Activated T-cell treated with anti-CD3 and anti-CD28 coated beads, Interleukin-2, amount 50 U/mL, for 48 hours (primary cell): Measurements from ENCODE around the gene NKAIN4.
"Not testable (repeated sequence)": the region's sequence is repeated elsewhere in the genome, so short reads cannot be mapped to it uniquely, and the experiment has no call there.

Experiments used
- DNase-seq, 2 experiments: peaks; one replicate each; pipeline ENCODE4 v3.0.0-alpha.2; 2020

Gene NKAIN4

GRCh38 chr20:63254606-63255384 is 532 bp upstream of the NKAIN4 start:
- no peak for DNase-seq

DNA sequence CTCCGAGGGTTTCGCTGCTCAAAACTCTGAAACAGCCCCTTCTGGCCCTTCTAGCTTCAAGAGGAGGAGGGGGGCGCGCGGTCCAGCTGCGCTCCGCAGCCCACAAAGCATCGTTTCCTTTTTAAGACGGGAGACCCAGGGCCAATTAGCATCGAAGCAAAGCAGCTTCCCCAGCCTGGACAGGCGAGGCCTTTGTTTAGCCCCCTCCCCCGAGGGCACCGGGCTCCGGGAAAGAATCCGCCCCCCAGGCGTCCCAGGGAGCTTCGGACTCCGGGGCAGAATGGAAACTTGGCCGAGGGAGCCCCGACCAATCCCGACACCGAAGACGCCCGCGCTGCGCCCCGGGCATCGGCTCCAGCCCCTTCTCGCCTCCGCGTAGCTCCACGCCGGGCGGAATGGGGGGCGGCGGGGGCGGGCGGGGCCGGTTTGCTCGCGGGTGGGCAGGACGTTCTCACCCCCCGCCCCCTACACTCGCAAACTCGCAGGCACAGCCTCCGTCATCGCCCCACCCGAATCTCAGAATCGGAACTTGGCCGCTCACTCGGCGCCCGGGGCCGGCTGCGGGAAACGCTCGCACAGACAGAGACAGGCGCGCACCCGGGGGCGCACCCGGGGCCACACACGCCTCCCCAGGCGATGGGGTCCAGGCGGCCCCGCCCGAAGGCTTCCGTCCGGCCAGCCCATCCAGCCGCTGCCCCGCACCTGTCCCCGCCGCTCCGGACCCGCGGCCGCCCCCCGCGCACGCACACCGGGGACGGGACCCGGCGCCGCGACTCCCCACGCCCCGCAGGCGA is 628 bp downstream of the NKAIN4 start:
- DNase-seq, result no peak

GRCh38 chr20:63253065-63253437 is 1.2 kb downstream of the NKAIN4 start:
- DNase-seq, result no peak

DNA sequence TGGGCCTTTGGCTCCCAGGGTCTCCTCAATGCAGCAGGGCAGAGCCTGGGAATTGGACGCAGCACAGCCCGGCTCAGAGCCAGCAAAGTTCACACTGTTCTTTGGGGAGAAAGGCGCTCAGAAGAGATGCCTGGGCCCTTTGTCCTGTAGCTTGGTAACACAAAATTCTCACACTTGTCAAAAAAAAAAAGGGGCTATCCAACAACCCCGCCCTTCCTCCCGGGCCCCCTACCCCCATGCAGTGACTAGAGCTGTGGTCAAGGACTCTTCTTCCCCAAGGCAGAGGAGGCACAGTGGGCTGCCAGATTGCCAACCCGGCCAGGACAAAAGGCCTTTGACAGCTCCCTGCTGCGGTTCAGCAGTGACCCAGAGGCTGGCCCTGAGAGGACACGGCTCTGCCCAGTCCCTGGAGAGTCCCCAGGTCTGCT is 2.0 kb downstream of the NKAIN4 start:
- DNase-seq, result no peak

- DNase-seq, result not testable (repeated sequence)
Observed at GRCh38 chr20:63251350-63251749, 2.9 kb downstream of the NKAIN4 start.

DNA sequence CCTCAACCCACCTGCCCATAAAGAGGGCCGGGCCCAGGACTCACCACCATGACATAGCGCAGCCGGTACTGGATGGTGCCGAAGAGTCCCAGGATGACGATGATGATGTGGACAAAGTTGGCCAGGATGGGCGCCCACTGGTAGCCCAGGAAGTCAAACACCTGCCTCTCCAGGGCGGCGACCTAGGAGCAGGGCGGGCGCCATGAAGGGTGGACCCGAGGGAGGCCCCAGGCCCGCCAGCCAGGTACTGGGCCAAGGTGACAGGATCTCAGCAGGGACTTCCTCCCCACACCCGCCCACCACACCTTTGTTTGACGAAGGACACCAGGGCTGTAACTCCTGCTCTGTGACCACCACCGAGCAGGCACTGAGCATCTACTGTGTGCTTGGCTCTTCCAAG is 4.4 kb downstream of the NKAIN4 start:
- no peak for DNase-seq

DNA sequence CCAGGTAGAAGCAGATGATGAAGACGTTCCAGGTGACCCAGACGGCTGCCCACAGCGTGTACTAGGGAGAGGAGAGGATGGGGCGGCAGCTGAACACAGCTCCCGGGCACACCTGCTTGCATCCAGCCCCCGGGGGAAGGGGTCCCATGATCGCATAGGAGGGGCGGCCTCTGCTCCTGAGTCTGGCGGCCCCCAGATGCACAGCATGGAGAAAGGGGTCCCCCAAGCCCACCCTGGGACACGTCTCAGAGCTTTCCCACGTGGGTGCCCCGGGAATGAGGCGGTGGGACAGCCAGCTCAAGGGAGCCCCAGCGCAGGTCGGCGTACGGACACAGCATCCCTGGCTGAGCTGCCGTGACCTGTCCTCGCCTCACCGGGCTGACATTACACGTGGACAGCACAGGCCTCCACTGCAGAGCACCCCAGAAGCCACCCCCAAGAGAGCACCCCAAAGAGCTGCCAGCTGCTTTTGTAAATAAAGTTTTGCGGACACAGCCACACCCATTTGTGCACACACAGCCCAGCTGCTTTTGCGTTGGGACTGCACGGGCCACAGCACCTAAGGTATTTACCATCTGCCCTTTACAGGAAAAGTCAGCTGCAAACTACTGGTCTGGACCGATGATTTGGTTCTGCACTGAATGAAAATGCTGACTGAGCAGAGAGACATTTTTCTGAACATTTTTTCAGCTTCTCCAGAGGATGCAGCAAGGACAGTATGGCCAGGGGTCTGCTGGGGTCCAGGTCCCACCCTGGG is 5.2 kb downstream of the NKAIN4 start:
- DNase-seq, result no peak

- DNase-seq, result no peak
Observed at GRCh38 chr20:63247671-63248228, 6.5 kb downstream of the NKAIN4 start.

DNA sequence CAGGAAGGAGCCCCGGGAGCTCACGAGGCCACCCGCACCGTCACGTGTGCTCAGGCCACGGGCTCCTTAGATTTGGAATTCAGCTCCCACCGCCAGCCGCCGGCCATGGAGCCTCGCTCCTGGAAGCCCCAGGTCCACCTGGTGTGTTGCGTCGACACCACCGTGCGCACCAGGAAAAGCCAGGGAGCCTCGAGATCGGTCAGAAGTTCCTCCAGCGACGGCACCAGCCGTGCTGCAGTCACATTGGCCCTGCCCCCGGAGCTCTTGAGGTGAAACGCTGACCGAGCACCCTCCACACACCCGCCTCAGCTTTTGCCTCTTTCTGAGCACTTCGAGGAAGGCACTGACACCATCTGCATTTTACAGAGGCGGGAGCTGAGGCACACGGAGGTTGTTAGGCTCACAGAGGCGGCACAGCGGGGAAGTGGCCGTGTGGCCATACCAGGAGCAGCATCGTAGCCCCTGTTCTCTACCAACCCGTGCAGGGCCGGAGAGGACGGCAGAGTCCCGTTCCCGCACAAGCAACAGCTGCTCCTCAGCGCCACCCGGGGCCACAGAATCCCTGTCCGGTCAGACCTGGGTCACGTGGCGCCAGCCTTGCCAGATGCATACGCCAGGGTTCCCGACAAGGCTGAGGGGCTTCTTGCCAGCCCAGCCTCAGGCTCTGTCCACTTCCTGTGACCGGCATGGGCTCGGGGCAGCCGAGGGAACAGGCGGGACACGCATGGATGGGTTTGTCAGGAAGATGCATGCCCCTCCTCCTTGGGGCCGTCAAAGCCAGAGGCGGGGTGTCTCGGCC is 7.6 kb downstream of the NKAIN4 start:
- no peak for DNase-seq

- DNase-seq, result no peak
Observed at GRCh38 chr20:63244468-63244867, 9.8 kb downstream of the NKAIN4 start.

GRCh38 chr20:63243604-63244247 is 10.5 kb downstream of the NKAIN4 start:
- no peak for DNase-seq

- DNase-seq, result no peak
Observed at GRCh38 chr20:63242736-63243135, 11.5 kb downstream of the NKAIN4 start.

GRCh38 chr20:63241272-63241671 is 13.0 kb downstream of the NKAIN4 start:
- DNase-seq, result no peak

DNA sequence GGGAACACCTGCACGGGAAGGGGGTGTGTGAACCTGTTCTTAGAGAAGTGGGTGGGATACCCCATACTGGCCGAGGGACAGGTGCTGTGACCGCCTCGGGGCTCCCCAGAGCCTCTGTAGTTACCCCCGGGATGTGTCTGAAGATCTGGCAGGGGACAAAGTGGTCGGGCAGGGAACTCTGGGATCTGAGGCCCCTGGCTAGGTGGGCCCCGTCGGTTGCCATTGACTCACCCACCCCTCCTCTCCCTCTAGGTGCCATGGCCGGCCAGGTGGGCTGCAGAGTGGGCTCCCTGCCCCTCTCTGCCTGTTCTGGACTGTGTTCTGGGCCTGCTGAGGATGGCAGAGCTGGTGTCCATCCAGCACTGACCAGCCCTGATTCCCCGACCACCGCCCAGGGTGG is 14.3 kb downstream of the NKAIN4 start:
- DNase-seq, result no peak

DNA sequence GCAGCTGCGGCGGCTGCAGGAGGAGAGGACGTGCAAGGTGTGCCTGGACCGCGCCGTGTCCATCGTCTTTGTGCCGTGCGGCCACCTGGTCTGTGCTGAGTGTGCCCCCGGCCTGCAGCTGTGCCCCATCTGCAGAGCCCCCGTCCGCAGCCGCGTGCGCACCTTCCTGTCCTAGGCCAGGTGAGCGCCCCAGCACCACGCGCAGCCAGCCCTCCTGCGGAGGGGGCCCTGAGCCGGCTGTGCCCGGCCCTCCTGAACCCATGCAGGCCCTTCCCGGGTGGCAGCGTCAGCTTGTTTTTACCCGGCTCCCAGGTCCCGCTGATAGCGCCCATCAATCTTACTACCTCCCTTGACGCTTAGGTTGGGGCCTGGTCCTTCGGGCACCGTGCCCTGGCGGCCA is 14.8 kb downstream of the NKAIN4 start:
- DNase-seq, result no peak

DNA sequence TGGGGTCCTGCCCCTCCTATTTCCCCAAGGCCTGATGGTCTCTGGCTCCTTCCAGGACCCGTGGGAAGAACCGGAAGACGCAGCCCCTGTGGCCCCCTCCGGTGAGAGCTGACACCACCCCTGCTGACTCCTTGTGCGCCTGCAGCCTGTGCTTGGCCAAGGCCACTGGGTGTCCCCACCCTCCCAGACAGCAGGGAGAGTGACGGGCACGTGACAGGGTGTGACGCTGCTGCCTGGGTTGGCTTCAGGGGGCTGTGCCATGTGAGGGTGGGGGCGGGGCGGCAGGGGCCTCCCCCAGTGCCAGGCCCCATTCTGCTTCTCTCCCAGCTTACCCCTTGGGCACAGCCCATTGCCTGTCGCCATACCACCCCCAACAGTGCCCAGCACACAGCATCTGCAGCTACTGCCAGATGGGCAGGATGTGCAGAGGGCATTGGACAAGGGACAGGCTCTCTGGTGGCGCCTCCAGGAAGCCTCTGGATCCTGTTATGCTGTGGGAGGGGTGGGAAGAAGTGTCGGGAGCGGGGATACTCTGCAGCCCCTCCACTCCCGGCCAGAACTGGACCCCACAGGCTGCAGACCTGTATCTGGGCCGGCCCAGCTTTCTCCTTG is 15.6 kb downstream of the NKAIN4 start:
- DNase-seq, result no peak

DNA sequence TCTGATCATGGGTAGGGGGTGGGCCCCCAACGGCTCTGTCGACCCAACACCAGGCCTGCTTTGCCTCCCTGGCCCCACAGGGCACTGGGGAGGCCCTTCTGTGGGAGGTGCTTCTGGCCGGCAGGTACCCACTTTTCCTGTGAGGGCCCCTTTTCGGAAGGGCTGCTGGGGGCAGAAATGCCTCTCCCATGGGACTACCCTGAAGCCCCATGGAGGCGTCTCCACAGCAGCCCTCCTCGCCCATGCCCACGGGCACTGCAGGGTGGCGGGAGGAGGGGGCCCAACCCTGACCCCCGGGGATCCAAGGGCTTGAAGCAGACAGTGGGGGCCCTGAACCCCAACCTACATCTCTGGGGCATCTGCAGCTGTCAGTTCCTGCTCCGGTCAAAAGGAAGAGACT is 16.2 kb downstream of the NKAIN4 start:
- no peak for DNase-seq

DNA sequence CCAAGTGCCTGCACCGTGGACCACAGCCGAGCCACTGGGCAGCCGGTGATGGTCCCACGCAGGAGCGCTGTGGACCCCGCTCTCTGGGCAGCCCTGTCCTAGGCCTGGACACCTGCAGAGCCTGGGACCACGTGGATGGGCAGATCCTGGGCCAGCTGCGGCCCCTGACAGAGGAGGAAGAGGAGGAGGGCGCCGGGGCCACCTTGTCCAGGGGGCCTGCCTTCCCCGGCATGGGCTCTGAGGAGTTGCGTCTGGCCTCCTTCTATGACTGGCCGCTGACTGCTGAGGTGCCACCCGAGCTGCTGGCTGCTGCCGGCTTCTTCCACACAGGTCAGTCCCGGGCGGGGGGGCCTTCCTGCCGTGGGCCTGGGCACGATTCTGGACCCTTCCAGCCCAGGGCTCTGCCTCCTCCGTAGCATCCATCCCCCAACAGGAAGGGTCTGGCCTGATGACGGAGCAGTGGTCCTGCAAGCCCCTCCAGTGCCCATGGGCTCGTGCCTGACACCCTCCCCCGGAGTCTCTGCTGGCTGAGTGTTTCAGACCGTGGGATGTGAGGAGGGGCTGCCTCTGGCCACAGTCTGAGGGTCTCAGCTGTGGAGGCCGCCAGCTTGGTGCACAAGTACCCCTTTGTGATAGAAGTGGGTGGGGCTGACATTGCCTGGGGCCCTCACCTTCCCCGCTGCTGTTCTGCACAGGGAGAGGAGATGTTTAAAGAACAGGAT is 18.0 kb downstream of the NKAIN4 start:
- no peak for DNase-seq

DNA sequence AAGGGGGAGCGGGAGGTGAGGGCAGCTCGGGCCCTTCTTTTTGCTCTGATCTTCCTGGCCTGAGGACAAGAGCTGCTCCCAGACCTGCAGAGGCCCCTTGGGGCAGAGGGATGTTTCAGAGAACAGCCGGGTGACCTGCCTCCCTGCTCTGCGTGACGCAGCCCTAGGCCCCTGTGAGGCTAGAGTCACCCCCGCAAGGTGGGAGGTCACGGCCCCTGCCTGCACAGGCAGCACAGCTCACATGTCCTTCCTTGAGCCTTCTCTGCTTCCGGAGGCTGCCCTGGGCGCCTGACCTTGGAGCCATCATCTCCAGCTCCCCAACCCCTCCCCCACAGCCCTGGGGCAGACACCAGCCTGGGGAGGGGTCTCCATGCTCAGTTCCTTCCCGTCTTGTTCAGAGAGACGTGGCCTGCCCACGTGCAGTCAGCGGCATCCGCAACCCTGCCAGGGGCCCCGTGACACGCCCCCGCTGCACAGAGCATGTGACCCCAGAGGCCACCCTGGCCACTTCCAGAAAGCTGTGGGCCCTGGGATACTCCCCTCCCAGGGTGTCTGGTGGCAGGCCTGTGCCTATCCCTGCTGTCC is 18.8 kb downstream of the NKAIN4 start, which contains the start of gene BIRC7:
TSS of gene BIRC7 (plus strand) at position 507 of the 585 bp plus-strand sequence. CDS start 192 bp downstream, outside the sequence.
- DNase-seq, result no peak
